GM12872 (cell line): ENCODE measurements around the gene HIGD2A.

Experiments
- TF ChIP-seq, protein P1 (sequence below): IDR thresholded peaks from 3 replicates; pipeline ENCODE4 v1.5.1; 2011; ENCODE audit warnings: low read depth, mild to moderate bottlenecking, low read length, moderate library complexity; ENCODE audit not compliant: insufficient read depth

HIGD2A gene

DNA sequence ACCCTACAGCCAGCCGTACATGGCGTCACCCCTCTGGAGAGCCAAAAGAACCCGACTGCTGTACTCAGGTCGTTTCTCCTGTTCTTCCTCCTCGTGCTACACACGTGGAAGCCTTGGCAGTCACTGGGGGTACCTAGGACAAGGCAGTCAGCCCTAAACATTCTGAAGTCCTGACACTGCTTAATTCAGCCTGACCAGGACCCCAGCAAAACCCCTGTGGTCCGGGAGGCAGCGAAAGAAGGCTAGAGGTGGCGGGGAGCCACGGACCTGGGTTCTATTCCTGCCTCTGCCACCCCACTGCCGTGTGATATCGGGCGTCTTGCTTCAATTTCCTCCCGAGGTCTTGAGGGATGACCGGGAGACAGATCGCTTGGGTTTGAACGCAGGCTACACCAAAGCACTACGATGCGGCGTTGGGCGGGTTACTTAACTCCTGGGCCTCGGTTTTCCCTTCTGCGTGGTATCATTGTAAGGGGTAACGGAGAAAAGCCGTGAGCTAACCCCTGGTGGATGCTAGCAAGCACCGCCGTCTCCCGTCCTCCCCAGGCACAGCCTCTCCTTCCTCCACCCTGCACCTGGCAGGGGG, 23.7 kb upstream of the HIGD2A start:
- TF ChIP-seq, protein P1, sequence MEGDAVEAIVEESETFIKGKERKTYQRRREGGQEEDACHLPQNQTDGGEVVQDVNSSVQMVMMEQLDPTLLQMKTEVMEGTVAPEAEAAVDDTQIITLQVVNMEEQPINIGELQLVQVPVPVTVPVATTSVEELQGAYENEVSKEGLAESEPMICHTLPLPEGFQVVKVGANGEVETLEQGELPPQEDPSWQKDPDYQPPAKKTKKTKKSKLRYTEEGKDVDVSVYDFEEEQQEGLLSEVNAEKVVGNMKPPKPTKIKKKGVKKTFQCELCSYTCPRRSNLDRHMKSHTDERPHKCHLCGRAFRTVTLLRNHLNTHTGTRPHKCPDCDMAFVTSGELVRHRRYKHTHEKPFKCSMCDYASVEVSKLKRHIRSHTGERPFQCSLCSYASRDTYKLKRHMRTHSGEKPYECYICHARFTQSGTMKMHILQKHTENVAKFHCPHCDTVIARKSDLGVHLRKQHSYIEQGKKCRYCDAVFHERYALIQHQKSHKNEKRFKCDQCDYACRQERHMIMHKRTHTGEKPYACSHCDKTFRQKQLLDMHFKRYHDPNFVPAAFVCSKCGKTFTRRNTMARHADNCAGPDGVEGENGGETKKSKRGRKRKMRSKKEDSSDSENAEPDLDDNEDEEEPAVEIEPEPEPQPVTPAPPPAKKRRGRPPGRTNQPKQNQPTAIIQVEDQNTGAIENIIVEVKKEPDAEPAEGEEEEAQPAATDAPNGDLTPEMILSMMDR = no peak

DNA sequence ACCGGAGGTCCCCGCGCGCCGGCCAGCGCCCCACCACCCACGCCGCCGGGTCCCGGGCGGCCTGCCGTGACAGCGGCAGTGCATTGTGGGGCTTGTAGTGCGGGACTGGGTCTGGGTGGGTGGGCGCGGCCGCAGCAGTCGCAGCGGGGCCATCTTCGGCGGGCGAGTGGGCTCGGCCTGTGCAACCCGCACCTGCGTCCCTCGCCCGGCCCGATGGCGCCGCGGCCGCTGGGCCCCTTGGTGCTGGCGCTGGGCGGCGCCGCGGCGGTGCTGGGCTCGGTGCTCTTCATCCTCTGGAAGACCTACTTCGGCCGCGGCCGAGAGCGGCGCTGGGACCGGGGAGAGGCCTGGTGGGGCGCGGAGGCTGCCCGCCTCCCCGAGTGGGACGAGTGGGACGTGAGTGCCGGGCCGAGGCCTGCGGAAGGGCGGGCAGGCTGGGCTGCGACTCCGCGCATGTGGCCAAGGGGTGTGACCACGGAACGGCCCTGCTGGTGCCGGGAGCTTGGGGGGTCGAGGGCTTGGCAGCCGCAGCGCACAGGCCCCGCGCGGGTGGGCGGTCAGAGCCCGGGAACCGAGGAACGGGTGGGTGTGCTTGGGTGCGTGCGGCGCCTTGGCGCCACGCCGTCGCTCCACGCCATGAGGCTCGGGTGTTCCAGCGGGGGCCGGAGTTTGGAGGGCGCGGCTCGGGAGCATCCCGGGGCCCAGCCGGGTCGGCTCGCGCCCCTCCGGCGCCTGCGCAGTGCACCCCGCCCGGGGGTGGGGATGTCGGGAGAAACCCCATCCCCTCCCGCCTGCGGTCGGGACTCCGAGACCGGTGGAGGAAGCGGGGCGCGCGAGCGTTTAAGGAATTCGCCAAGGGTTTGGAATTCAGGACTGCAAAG, 23.0 kb upstream of the HIGD2A start, which contains the start of gene ARL10:
TSS of gene ARL10 (plus strand) at position 137 of the 881 bp plus-strand sequence. CDS start at position 214, 77 bp downstream.
- TF ChIP-seq, protein P1 = no peak

DNA sequence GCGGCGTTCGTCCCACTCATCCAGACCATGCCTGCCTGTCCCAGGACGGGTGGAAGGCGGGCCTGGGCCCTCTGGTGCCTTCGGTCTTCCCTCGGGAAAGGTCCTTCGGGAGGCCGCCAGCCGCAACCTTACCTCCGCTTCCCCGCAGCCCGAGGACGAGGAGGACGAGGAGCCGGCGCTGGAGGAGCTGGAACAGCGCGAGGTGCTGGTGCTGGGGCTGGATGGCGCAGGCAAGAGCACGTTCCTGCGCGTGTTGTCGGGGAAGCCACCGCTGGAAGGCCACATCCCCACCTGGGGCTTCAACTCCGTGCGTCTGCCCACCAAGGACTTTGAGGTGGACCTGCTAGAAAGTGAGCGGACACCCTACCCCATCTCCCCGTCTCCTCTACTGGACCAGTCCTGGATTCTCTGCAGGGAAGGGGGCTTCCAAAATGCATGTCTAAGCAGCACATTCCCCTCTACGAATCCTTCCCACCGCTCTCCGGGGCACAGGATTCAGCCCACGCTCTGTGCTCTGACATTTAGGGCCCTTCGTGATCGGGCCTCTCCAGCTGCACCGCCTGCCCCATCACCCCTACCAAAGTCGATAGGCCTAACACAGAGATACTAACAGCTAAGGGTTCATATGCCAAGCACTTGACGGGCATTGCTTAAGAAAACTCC, 22.2 kb upstream of the HIGD2A start:
- TF ChIP-seq, protein P1 = no peak

DNA sequence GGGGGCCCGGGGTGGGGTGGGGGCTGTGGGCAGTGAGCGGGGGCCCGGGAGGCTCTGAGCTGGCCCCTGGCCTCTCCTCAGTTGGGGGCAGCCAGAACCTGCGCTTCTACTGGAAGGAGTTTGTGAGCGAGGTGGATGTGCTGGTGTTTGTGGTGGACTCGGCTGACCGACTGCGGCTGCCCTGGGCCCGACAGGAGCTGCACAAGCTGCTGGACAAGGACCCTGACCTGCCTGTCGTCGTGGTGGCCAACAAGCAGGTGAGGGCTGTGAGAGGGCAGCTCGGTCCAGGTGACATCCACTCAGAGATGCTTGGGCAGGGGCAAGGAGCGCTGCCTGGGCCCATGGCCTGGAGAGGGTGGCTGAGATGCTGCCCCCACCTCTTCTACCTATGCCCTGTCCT, 19.8 kb upstream of the HIGD2A start:
- TF ChIP-seq, protein P1 = no peak

DNA sequence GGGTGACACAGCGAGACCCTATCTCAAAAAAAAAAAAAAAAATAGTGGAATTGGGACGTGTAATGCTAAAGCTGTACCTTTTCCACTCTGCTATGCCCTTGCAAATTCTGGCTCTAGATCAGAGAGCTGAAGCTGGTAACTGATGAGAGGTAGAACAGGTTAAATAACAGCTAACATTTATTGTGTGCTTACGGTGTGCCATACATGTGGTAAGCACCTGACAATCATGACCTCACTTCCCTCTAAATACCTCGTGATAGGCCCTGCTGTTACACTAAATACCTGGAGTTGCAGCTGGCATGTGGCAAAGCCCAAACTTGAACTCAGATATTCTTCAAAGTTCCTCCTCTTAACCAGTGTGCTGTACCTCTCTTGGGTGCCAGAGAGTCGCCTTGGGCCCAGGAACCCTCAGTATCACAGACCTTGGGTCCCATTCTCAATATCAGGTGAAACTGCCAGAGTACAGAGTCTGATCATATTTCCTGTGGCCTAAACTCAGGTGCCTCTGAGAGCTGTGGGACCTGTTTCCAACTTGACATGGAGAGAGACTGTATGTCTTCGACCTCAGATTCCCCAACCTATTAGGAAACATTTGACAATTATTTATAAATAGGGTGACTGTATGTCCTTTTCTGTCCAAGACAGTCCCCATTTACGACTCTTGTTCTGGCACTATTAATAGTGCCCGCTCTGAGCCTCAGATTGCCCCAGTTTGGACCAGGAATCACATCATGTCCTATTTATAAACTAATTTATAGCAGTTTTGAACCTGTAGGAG, 18.4 kb upstream of the HIGD2A start:
- TF ChIP-seq, protein P1 = no peak

DNA sequence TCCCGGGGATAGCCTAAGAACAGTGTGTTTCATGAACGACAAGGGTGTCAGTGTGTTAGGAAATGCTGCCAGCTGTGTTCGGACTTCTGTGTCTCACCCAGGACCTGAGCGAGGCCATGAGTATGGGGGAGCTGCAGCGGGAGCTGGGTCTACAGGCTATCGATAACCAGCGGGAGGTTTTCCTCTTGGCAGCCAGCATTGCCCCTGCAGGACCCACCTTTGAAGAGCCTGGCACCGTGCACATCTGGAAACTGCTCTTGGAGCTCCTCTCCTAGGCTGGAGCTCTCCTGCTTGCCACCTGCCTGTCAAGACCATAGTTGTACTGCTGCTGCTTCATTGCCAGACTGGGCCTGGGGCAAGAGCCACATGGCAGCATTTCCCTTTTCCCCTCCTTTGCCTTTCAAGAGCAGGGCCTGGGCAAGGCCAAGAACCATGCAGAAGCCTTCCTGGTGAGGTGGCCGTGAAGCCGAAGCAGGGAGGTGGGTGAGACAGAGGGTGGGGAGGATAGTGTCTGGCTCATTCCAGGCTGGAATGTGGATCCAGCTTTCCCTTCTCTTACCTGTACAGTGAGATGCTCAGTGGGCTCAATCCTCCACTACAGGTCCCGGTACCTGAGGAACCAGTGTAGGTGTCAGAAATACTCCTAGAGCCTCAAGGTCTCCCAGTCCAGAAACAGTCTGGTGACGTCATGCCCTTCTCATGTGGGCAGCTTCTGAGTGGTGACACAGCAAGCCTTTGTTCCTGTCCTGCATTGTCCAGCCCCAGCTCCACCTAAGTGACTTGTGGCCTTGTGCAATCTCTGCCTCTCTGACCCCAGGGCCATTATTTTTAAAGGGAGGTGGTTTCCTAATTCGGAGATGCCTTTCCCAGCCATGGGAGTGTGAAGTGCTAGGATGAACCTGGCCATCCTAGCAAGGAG, 16.7 kb upstream of the HIGD2A start:
- TF ChIP-seq, protein P1 = no peak
